ENCODE measurements around the gene FBXW4.

The FBXW4 gene

GRCh38 chr10:101656890-101657289 lies 38.1 kb downstream of the FBXW4 start:
- H3K9me3 ChIP-seq (ENCODE audit: control insufficient read depth, insufficient read depth, low read depth, low read length) = no peaks in the 10 kb centered on the region
- H3K4me1 ChIP-seq (ENCODE audit: control insufficient read depth, insufficient read depth, low read length) = no peaks in the 10 kb centered on the region
- peaks cover 4 to 46% of the 10 kb centered on the region in 2 experiments; a peak in 2 of 3 replicates for H3K36me3 ChIP-seq (ENCODE audit: control insufficient read depth in 2 of 2, insufficient read depth in 1 of 2, low read length in 2 of 2)
- no peak overlapping the region for H3K27ac ChIP-seq (ENCODE audit: extremely low read depth, low read depth, low read length)
- TF ChIP-seq ZBTB20 (tag by site-specific recombination; IDR thresholded peaks at IDR 0.05) (no peak), PRDM6 (tag by site-specific recombination; IDR thresholded peaks at IDR 0.05) (no peak), ZNF292 (tag by site-specific recombination; IDR thresholded peaks at IDR 0.05; ENCODE audit: borderline replicate concordance, low read depth) (no peak), ZNF155 (tag by site-specific recombination; IDR thresholded peaks at IDR 0.05) (no peak), ZNF548 (tag by site-specific recombination; IDR thresholded peaks at IDR 0.05) (no peak), ZNF48 (tag by site-specific recombination; IDR thresholded peaks at IDR 0.05) (no peak), ZNF704 (tag by site-specific recombination; IDR thresholded peaks at IDR 0.05) (no peak), ZNF341 (tag by site-specific recombination; IDR thresholded peaks at IDR 0.05; ENCODE audit: low read depth) (no peak), RBAK (tag by site-specific recombination; IDR thresholded peaks at IDR 0.05) (no peak), ZNF707 (tag by site-specific recombination; IDR thresholded peaks at IDR 0.05) (no peak), ZNF600 (tag by site-specific recombination; IDR thresholded peaks at IDR 0.05) (no peak), HIC1 (tag by site-specific recombination; IDR thresholded peaks at IDR 0.05) (no peak), ZNF26 (tag by site-specific recombination; IDR thresholded peaks at IDR 0.05) (no peak), BCL11A (tag by site-specific recombination; IDR thresholded peaks at IDR 0.05; ENCODE audit: low read depth) (no peak), TRIM28 (IDR thresholded peaks at IDR 0.05; ENCODE audit: borderline replicate concordance, low read length) (no peak), ZNF174 (tag by site-specific recombination; IDR thresholded peaks at IDR 0.05) (no peak)
- ChIA-PET CTCF (interaction anchor here (0.6 to 1.5 kb wide), 3 partner anchors 8 to 54 kb away, joined by 3 read pairs; no protein-coding TSS in a partner anchor), POLR2A (no interaction called here)
- H3K4me3 ChIP-seq (ENCODE audit: low read depth, low read length) = no peak overlapping the region

GRCh38 chr10:101655570-101655969 lies 39.4 kb downstream of the FBXW4 start:
- CTCF ChIA-PET = no interaction called here
- no peak overlapping the region for H3K27ac ChIP-seq (ENCODE audit: extremely low read depth, low read depth, low read length)
- POLR2A ChIA-PET = no interaction called here
- no peak for TF ChIP-seq ZNF501 (tag by site-specific recombination; IDR thresholded peaks at IDR 0.05)
- no peak for TF ChIP-seq ZNF146 (tag by site-specific recombination; IDR thresholded peaks at IDR 0.05)
- no peak for TF ChIP-seq ZNF639 (tag by site-specific recombination; IDR thresholded peaks at IDR 0.05)
- no peak for TF ChIP-seq ZNF433 (tag by site-specific recombination; IDR thresholded peaks at IDR 0.05; ENCODE audit: low read depth)
- TF ChIP-seq ZNF366 (tag by site-specific recombination; conservative IDR thresholded peaks at IDR 0.05) = no peak
- TF ChIP-seq ZSCAN5A (tag by site-specific recombination; IDR thresholded peaks at IDR 0.05) = no peak
- no peaks in the 10 kb centered on the region for H3K4me1 ChIP-seq (ENCODE audit: control insufficient read depth, insufficient read depth, low read length)
- no peaks in the 10 kb centered on the region for H3K9me3 ChIP-seq (ENCODE audit: control insufficient read depth, insufficient read depth, low read depth, low read length)
- H3K36me3 ChIP-seq (ENCODE audit: control insufficient read depth in 2 of 2, insufficient read depth in 1 of 2, low read length in 2 of 2) = peaks cover 4 to 33% of the 10 kb centered on the region in 2 experiments; a peak in 2 of 3 replicates
- H3K4me3 ChIP-seq (ENCODE audit: low read depth, low read length) = no peak overlapping the region
